ENCODE measurements around the gene TRPC4. TPM values are rescaled to one million over a fixed set of nuclear protein-coding genes. Genes with fewer than 3 reads are reported as not detected.

The TRPC4 gene
- total RNA-seq, 1 experiment from 2014 or later = 0.10 TPM

DNA sequence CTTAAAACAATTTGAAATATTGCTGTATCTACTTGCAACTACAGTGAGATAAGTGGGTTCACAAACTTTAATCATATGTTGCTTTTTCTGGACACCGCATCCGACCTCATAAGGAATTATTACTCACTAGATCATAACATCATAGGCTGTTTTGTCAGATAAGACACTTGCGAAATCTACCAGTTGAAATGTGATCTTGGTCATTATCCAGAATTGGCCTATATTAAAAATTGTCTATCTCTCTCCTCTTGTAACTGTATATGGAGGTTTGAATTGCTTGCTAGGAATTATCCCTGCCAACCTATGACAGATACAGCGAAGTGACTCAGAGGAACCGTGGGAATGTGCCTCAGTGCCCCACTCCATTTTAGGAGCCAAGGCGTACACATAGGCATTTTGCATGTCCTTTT lies 154.0 kb downstream of the TRPC4 start:
- H3K4me1 ChIP-seq (ENCODE audit: control insufficient read depth, insufficient read depth, low read length) = no peaks in the 10 kb centered on the region
- no peaks in the 10 kb centered on the region for H3K27me3 ChIP-seq (ENCODE audit: control insufficient read depth, insufficient read depth, low read length)
- H3K27ac ChIP-seq (ENCODE audit: low read length) = no peak overlapping the region
- no peak overlapping the region for H3K4me3 ChIP-seq (ENCODE audit: low read depth in 2 of 2, low read length in 2 of 2)
- TF ChIP-seq POLR2AphosphoS5 (IDR thresholded peaks at IDR 0.05; ENCODE audit: low read depth, low read length) (no peak), TCF7L2 (IDR thresholded peaks at IDR 0.05; ENCODE audit: low read depth, low read length) (no peak), SIN3A (IDR thresholded peaks at IDR 0.05; ENCODE audit: borderline replicate concordance, insufficient read depth, low read depth, low read length) (no peak), CTCF (IDR thresholded peaks at IDR 0.05) (no peak)
- TF ChIP-seq, protein P1, sequence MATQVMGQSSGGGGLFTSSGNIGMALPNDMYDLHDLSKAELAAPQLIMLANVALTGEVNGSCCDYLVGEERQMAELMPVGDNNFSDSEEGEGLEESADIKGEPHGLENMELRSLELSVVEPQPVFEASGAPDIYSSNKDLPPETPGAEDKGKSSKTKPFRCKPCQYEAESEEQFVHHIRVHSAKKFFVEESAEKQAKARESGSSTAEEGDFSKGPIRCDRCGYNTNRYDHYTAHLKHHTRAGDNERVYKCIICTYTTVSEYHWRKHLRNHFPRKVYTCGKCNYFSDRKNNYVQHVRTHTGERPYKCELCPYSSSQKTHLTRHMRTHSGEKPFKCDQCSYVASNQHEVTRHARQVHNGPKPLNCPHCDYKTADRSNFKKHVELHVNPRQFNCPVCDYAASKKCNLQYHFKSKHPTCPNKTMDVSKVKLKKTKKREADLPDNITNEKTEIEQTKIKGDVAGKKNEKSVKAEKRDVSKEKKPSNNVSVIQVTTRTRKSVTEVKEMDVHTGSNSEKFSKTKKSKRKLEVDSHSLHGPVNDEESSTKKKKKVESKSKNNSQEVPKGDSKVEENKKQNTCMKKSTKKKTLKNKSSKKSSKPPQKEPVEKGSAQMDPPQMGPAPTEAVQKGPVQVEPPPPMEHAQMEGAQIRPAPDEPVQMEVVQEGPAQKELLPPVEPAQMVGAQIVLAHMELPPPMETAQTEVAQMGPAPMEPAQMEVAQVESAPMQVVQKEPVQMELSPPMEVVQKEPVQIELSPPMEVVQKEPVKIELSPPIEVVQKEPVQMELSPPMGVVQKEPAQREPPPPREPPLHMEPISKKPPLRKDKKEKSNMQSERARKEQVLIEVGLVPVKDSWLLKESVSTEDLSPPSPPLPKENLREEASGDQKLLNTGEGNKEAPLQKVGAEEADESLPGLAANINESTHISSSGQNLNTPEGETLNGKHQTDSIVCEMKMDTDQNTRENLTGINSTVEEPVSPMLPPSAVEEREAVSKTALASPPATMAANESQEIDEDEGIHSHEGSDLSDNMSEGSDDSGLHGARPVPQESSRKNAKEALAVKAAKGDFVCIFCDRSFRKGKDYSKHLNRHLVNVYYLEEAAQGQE (IDR thresholded peaks at IDR 0.05; ENCODE audit: insufficient read depth in 1 of 2, low read depth in 2 of 2, low read length in 1 of 2) = no peak
- ChIA-PET CTCF (no interaction called here), POLR2A (no interaction called here)
- no TSS peak for BruUV-seq (replicated peaks)
- intact Hi-C loops (cut with micrococcal nuclease; ENCODE audit: unreplicated experiment) (no loop called here), in situ Hi-C loops (cut with HindIII; ENCODE audit: low pct_unique_long_range_greater_than_20kb, low sequenced_read_pairs) (no loop called here)
- H3K36me3 ChIP-seq (ENCODE audit: control insufficient read depth, insufficient read depth, low read length) = no peaks in the 10 kb centered on the region
- no peaks in the 10 kb centered on the region for H3K9me3 ChIP-seq (ENCODE audit: control insufficient read depth, insufficient read depth, low read depth, low read length)
- ATAC-seq (no peak), DNase-seq (ENCODE audit: low read depth, low spot score) (no peak)

DNA sequence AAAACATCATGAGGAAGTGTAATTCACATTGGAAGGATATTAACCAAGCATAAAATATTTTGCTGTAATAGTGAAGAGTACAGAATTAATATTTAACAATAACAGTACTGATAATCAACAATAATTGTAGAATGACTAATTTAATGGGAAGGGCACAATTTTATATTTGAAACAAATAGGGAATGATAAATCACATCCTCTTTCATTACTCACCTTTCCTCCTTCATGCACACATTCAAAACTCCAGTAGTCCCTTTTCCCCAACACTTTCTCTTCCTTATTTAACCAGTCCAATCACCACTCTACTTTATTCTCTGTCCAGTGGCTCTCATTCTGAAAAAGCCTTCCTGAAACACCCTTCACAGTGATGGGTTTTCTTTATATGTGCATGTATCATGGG lies 160.3 kb downstream of the TRPC4 start:
- Histone ChIP-seq H3K36me3 (ENCODE audit: control insufficient read depth, insufficient read depth, low read length) (no peaks in the 10 kb centered on the region), H3K4me3 (ENCODE audit: low read depth in 2 of 2, low read length in 2 of 2) (no peak overlapping the region), H3K9me3 (ENCODE audit: control insufficient read depth, insufficient read depth, low read depth, low read length) (no peaks in the 10 kb centered on the region), H3K27me3 (ENCODE audit: control insufficient read depth, insufficient read depth, low read length) (no peaks in the 10 kb centered on the region), H3K4me1 (ENCODE audit: control insufficient read depth, insufficient read depth, low read length) (no peaks in the 10 kb centered on the region), H3K27ac (ENCODE audit: low read length) (no peak overlapping the region)
- BruUV-seq (replicated peaks) = no TSS peak
- intact Hi-C loops (cut with micrococcal nuclease; ENCODE audit: unreplicated experiment) (no loop called here), in situ Hi-C loops (cut with HindIII; ENCODE audit: low pct_unique_long_range_greater_than_20kb, low sequenced_read_pairs) (no loop called here)
- CTCF ChIA-PET = no interaction called here
- no peak for TF ChIP-seq TCF7L2 (IDR thresholded peaks at IDR 0.05; ENCODE audit: low read depth, low read length)
- ATAC-seq = no peak
- POLR2A ChIA-PET = no interaction called here
- no peak for DNase-seq (ENCODE audit: low read depth, low spot score)

- ChIA-PET POLR2A (no interaction called here), CTCF (no interaction called here)
- Histone ChIP-seq H3K36me3 (ENCODE audit: control insufficient read depth, insufficient read depth, low read length) (no peaks in the 10 kb centered on the region), H3K27me3 (ENCODE audit: control insufficient read depth, insufficient read depth, low read length) (no peaks in the 10 kb centered on the region), H3K4me3 (ENCODE audit: low read depth in 2 of 2, low read length in 2 of 2) (no peak overlapping the region), H3K27ac (ENCODE audit: low read length) (no peak overlapping the region), H3K9me3 (ENCODE audit: control insufficient read depth, insufficient read depth, low read depth, low read length) (no peaks in the 10 kb centered on the region), H3K4me1 (ENCODE audit: control insufficient read depth, insufficient read depth, low read length) (no peaks in the 10 kb centered on the region)
- TF ChIP-seq SIN3A (IDR thresholded peaks at IDR 0.05; ENCODE audit: borderline replicate concordance, insufficient read depth, low read depth, low read length) = no peak
- no peak for TF ChIP-seq TCF7L2 (IDR thresholded peaks at IDR 0.05; ENCODE audit: low read depth, low read length)
- TF ChIP-seq CTCF (IDR thresholded peaks at IDR 0.05) = no peak
- no peak for TF ChIP-seq POLR2AphosphoS5 (IDR thresholded peaks at IDR 0.05; ENCODE audit: low read depth, low read length)
- TF ChIP-seq, protein P1 (IDR thresholded peaks at IDR 0.05; ENCODE audit: insufficient read depth in 1 of 2, low read depth in 2 of 2, low read length in 1 of 2) = no peak
- in situ Hi-C loops (cut with HindIII; ENCODE audit: low pct_unique_long_range_greater_than_20kb, low sequenced_read_pairs) (no loop called here), intact Hi-C loops (cut with micrococcal nuclease; ENCODE audit: unreplicated experiment) (no loop called here)
- no peak for DNase-seq (ENCODE audit: low read depth, low spot score)
- no TSS peak for BruUV-seq (replicated peaks)
- ATAC-seq = no peak
Measured at GRCh38 chr13:37707739-37708500, 161.7 kb downstream of the TRPC4 start.
